ENCODE results near the gene NDUFA9.

DNA sequence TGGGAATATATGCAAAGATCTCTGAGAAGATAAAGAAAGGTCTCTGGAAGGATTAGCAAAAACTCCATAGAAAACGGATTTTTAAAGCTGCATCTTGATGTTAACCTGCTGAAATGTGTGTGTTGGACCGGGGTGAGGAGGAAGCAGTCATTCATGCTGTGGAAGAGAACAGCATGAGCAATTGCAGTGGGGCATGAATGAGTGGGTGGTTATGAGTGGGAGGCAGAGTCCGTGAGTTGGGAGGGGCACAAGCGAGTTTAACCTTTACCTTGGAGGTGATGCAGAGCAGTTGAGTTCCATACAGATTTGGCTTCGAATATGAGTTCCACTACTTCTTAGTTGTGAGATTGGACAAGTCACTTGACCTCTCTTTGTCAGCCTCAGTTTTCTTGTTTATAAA lies 41.8 kb downstream of the NDUFA9 start:
- TF ChIP-seq, protein P1, sequence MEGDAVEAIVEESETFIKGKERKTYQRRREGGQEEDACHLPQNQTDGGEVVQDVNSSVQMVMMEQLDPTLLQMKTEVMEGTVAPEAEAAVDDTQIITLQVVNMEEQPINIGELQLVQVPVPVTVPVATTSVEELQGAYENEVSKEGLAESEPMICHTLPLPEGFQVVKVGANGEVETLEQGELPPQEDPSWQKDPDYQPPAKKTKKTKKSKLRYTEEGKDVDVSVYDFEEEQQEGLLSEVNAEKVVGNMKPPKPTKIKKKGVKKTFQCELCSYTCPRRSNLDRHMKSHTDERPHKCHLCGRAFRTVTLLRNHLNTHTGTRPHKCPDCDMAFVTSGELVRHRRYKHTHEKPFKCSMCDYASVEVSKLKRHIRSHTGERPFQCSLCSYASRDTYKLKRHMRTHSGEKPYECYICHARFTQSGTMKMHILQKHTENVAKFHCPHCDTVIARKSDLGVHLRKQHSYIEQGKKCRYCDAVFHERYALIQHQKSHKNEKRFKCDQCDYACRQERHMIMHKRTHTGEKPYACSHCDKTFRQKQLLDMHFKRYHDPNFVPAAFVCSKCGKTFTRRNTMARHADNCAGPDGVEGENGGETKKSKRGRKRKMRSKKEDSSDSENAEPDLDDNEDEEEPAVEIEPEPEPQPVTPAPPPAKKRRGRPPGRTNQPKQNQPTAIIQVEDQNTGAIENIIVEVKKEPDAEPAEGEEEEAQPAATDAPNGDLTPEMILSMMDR (IDR thresholded peaks at IDR 0.05; ENCODE audit: borderline replicate concordance, extremely low read depth, low read length, poor library complexity, severe bottlenecking), result no peak
- no peak for TF ChIP-seq EZH2 (IDR thresholded peaks at IDR 0.05; ENCODE audit: borderline replicate concordance, low read depth, low read length, severe bottlenecking)
